Sigmoid colon (tissue), 4 donors: ENCODE results near the gene ABCA5.

ENCODE experiments used
- CTCF ChIP-seq, 4 experiments: fragments of 450-650 bp in 3 of 4; fragments of 200-600 bp in 1 of 4; IDR thresholded peaks; one replicate each; pipeline ENCODE4 v1.5.1; 2016 to 2019; ENCODE audit warnings: antibody characterized with exemption in 4 of 4, mild to moderate bottlenecking in 3 of 4, moderate library complexity in 2 of 4
- POLR2A ChIP-seq, 2 donors: fragments of 450-650 bp; IDR thresholded peaks; one replicate each; pipeline ENCODE4 v1.6.1; 2016; ENCODE audit warnings: antibody characterized with exemption in 2 of 2, mild to moderate bottlenecking in 2 of 2, moderate library complexity in 2 of 2
- POLR2AphosphoS5 ChIP-seq, 4 donors: sonication (generic); formaldehyde crosslinking; IDR thresholded peaks; one replicate each; pipeline ENCODE4 v1.6.1; 2017; ENCODE audit warnings: antibody characterized with exemption in 4 of 4

DNA sequence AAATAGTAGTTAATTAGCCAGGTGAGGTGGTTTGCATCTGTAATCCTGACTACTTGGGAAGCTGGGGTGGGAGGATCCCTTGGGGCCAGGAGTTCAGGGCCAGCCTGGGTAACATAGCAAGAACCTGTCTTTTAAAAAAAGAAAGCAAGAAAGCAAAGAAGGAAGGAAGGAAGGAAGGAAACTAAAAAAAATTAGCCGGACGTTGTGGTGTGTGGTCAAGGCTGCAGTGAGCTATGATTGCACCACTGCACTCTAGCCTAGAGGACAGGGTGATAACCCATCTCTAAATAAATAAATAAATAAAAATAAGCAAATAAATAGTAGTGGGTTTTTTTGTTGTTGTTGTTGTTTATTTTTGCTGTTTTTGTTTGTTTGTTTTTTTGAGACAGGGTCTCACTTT is 48.3 kb upstream of the ABCA5 start:
- TF ChIP-seq POLR2AphosphoS5 (IDR thresholded peaks at IDR 0.05) = no peak
- no peak for TF ChIP-seq CTCF (IDR thresholded peaks at IDR 0.05)
- TF ChIP-seq POLR2A (IDR thresholded peaks at IDR 0.05) = no peak
